ENCODE measurements around the gene MRPS33. TPM values are rescaled to one million over a fixed set of nuclear protein-coding genes. Genes with fewer than 3 reads are reported as not detected.
"Not testable (repeated sequence)": the region's sequence is repeated elsewhere in the genome, so short reads cannot be mapped to it uniquely, and the experiment has no call there.

The MRPS33 gene
- total RNA-seq, 1 donor from 2014 or later = 26.5 TPM

GRCh38 chr7:141012044-141012685, 2.6 kb downstream of the MRPS33 start:
- peak; percentile 53 for DNase-seq (ENCODE audit: low spot score)

GRCh38 chr7:141011443-141011842, 3.3 kb downstream of the MRPS33 start:
- DNase-seq (ENCODE audit: low spot score) = no peak

GRCh38 chr7:141003172-141004065, 11.3 kb downstream of the MRPS33 start:
- no peak for DNase-seq (ENCODE audit: low spot score)

GRCh38 chr7:141001546-141001945, 13.2 kb downstream of the MRPS33 start:
- no peak for DNase-seq (ENCODE audit: low spot score)

- DNase-seq (ENCODE audit: low spot score) = no peak
Measured at GRCh38 chr7:141001122-141001521, 13.6 kb downstream of the MRPS33 start.

GRCh38 chr7:140998715-140999114, 16.0 kb downstream of the MRPS33 start:
- DNase-seq (ENCODE audit: low spot score) = no peak

- no peak for DNase-seq (ENCODE audit: low spot score)
Measured at GRCh38 chr7:140992422-140992821, 22.3 kb downstream of the MRPS33 start.

GRCh38 chr7:140990193-140990962, 24.4 kb downstream of the MRPS33 start:
- no peak for DNase-seq (ENCODE audit: low spot score)

- no peak for DNase-seq (ENCODE audit: low spot score)
Measured at GRCh38 chr7:140989068-140989467, 25.7 kb downstream of the MRPS33 start.

- no peak for DNase-seq (ENCODE audit: low spot score)
Measured at GRCh38 chr7:140983802-140984201, 30.9 kb downstream of the MRPS33 start.

- DNase-seq (ENCODE audit: low spot score) = peak; percentile 8
Measured at GRCh38 chr7:140982508-140982907, 32.2 kb downstream of the MRPS33 start.

- no peak for DNase-seq (ENCODE audit: low spot score)
Measured at GRCh38 chr7:140981951-140982350, 32.8 kb downstream of the MRPS33 start.

- DNase-seq (ENCODE audit: low spot score) = peak; percentile 11
Measured at GRCh38 chr7:140977741-140978140, 37.0 kb downstream of the MRPS33 start.

GRCh38 chr7:140972876-140973829, 41.6 kb downstream of the MRPS33 start:
- DNase-seq (ENCODE audit: low spot score) = no peak

GRCh38 chr7:140972344-140972743, 42.4 kb downstream of the MRPS33 start:
- DNase-seq (ENCODE audit: low spot score) = no peak

GRCh38 chr7:140967438-140967837, 47.3 kb downstream of the MRPS33 start:
- no peak for DNase-seq (ENCODE audit: low spot score)

GRCh38 chr7:140966561-140967233, 48.1 kb downstream of the MRPS33 start:
- no peak for DNase-seq (ENCODE audit: low spot score)

GRCh38 chr7:140961117-140961516, 53.6 kb downstream of the MRPS33 start:
- no peak for DNase-seq (ENCODE audit: low spot score)

- DNase-seq (ENCODE audit: low spot score) = not testable (repeated sequence)
Measured at GRCh38 chr7:140956997-140957396, 57.8 kb downstream of the MRPS33 start.
